HepG2 (cell line): ENCODE data around the gene MBD3.

Experiments used
- BRD4 ChIP-seq: sonication (generic); formaldehyde crosslinking; IDR thresholded peaks from 2 replicates; pipeline ENCODE4 v1.4.0; 2020; ENCODE audit warnings: missing genetic modification reagents
- NFYB ChIP-seq: sonication (generic); formaldehyde crosslinking; IDR thresholded peaks from 2 replicates; pipeline ENCODE4 v1.4.0; 2020; ENCODE audit warnings: missing genetic modification reagents
- NR1H2 ChIP-seq: sonication (generic); formaldehyde crosslinking; IDR thresholded peaks from 2 replicates; pipeline ENCODE4 v1.8.1; 2022; ENCODE audit warnings: low read depth, missing genetic modification reagents, borderline replicate concordance
- POLR2A ChIP-seq, 2 experiments: IDR thresholded peaks; 2 replicates each; pipeline ENCODE4 v1.6.1; 2011; ENCODE audit warnings: low read depth in 2 of 2, low read length in 2 of 2, mild to moderate bottlenecking in 1 of 2, moderate library complexity in 1 of 2; ENCODE audit not compliant: insufficient read depth in 1 of 2
- SUZ12 ChIP-seq: fragments of 150-350 bp; IDR thresholded peaks from 2 replicates; pipeline ENCODE4 v1.6.1; 2014; ENCODE audit warnings: low read depth, low read length
- ZFP36 ChIP-seq: fragments of 150-350 bp; IDR thresholded peaks from 2 replicates; pipeline ENCODE4 v1.6.1; 2018; ENCODE audit warnings: borderline replicate concordance, low read length, low read depth; ENCODE audit not compliant: partially characterized antibody
- ZNF557 ChIP-seq: sonication (generic); formaldehyde crosslinking; IDR thresholded peaks from 2 replicates; pipeline ENCODE4 v1.4.0; 2020; ENCODE audit warnings: missing genetic modification reagents
- ZNF616 ChIP-seq: sonication (generic); formaldehyde crosslinking; IDR thresholded peaks from 2 replicates; pipeline ENCODE4 v1.5.0; 2020; ENCODE audit warnings: low read depth, mild to moderate bottlenecking, missing genetic modification reagents
- ZNF792 ChIP-seq: IDR thresholded peaks from 2 replicates; pipeline ENCODE4 v1.6.1; 2016
- TF ChIP-seq, protein P1 (sequence below): IDR thresholded peaks from 2 replicates; pipeline ENCODE4 v1.6.1; 2016; ENCODE audit warnings: low read depth
- TF ChIP-seq, protein P2 (sequence below): sonication (generic); formaldehyde crosslinking; IDR thresholded peaks from 2 replicates; pipeline ENCODE4 v1.5.0; 2020; ENCODE audit warnings: mild to moderate bottlenecking, missing genetic modification reagents, moderate library complexity
- TF ChIP-seq, protein P3 (sequence below): sonication (generic); formaldehyde crosslinking; IDR thresholded peaks from 2 replicates; pipeline ENCODE4 v1.8.0; 2022; ENCODE audit warnings: mild to moderate bottlenecking, missing genetic modification reagents
- TF ChIP-seq, protein P4 (sequence below): sonication (generic); formaldehyde crosslinking; IDR thresholded peaks from 2 replicates; pipeline ENCODE4 v1.5.1; 2020; ENCODE audit warnings: missing genetic modification reagents, mild to moderate bottlenecking, borderline replicate concordance
- TF ChIP-seq, protein P5 (sequence below): sonication (generic); formaldehyde crosslinking; IDR thresholded peaks from 2 replicates; pipeline ENCODE4 v1.9.0; 2021; ENCODE audit warnings: missing genetic modification reagents, borderline replicate concordance

DNA sequence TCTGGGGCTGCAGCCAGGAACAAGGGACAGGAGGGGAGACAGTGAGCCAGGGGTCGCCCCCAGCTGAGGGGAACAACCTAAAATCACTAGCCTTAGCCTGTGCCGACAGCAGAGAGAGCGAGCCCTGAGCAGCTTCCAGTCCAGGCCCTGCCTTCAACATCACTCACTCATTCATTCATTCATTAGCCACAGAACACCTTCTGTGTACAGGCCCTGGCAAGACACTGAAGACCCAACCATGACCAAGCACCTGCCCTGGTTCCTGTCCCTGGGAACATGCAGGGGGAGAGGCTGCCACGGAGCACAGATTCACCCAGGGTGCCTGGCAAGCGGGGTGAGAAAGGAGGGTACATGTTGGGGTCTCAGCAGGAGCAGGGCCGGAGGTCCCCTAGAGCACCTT, 29.4 kb downstream of the MBD3 start:
- TF ChIP-seq, protein P1, sequence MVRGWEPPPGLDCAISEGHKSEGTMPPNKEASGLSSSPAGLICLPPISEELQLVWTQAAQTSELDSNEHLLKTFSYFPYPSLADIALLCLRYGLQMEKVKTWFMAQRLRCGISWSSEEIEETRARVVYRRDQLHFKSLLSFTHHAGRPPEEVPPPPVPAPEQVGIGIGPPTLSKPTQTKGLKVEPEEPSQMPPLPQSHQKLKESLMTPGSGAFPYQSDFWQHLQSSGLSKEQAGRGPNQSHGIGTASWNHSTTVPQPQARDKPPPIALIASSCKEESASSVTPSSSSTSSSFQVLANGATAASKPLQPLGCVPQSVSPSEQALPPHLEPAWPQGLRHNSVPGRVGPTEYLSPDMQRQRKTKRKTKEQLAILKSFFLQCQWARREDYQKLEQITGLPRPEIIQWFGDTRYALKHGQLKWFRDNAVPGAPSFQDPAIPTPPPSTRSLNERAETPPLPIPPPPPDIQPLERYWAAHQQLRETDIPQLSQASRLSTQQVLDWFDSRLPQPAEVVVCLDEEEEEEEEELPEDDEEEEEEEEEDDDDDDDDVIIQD (CRISPR knock-in tag): no peak
- TF ChIP-seq ZNF616 (CRISPR knock-in tag) (no peak), NFYB (CRISPR knock-in tag) (no peak), POLR2A (IDR thresholded peaks at IDR 0.05; ENCODE audit: insufficient read depth in 1 of 2, low read depth in 2 of 2, low read length in 2 of 2) (no peak), NR1H2 (no peak), SUZ12 (no peak), ZFP36 (no peak), BRD4 (CRISPR knock-in tag) (no peak), ZNF557 (CRISPR knock-in tag) (no peak), ZNF792 (CRISPR knock-in tag) (no peak)
- TF ChIP-seq, protein P2, sequence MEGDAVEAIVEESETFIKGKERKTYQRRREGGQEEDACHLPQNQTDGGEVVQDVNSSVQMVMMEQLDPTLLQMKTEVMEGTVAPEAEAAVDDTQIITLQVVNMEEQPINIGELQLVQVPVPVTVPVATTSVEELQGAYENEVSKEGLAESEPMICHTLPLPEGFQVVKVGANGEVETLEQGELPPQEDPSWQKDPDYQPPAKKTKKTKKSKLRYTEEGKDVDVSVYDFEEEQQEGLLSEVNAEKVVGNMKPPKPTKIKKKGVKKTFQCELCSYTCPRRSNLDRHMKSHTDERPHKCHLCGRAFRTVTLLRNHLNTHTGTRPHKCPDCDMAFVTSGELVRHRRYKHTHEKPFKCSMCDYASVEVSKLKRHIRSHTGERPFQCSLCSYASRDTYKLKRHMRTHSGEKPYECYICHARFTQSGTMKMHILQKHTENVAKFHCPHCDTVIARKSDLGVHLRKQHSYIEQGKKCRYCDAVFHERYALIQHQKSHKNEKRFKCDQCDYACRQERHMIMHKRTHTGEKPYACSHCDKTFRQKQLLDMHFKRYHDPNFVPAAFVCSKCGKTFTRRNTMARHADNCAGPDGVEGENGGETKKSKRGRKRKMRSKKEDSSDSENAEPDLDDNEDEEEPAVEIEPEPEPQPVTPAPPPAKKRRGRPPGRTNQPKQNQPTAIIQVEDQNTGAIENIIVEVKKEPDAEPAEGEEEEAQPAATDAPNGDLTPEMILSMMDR: no peak
- TF ChIP-seq, protein P3, sequence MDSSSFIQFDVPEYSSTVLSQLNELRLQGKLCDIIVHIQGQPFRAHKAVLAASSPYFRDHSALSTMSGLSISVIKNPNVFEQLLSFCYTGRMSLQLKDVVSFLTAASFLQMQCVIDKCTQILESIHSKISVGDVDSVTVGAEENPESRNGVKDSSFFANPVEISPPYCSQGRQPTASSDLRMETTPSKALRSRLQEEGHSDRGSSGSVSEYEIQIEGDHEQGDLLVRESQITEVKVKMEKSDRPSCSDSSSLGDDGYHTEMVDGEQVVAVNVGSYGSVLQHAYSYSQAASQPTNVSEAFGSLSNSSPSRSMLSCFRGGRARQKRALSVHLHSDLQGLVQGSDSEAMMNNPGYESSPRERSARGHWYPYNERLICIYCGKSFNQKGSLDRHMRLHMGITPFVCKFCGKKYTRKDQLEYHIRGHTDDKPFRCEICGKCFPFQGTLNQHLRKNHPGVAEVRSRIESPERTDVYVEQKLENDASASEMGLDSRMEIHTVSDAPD (CRISPR knock-in tag): no peak
- TF ChIP-seq, protein P4, sequence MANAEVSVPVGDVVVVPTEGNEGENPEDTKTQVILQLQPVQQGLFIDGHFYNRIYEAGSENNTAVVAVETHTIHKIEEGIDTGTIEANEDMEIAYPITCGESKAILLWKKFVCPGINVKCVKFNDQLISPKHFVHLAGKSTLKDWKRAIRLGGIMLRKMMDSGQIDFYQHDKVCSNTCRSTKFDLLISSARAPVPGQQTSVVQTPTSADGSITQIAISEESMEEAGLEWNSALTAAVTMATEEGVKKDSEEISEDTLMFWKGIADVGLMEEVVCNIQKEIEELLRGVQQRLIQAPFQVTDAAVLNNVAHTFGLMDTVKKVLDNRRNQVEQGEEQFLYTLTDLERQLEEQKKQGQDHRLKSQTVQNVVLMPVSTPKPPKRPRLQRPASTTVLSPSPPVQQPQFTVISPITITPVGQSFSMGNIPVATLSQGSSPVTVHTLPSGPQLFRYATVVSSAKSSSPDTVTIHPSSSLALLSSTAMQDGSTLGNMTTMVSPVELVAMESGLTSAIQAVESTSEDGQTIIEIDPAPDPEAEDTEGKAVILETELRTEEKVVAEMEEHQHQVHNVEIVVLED: no peak
- TF ChIP-seq, protein P5, sequence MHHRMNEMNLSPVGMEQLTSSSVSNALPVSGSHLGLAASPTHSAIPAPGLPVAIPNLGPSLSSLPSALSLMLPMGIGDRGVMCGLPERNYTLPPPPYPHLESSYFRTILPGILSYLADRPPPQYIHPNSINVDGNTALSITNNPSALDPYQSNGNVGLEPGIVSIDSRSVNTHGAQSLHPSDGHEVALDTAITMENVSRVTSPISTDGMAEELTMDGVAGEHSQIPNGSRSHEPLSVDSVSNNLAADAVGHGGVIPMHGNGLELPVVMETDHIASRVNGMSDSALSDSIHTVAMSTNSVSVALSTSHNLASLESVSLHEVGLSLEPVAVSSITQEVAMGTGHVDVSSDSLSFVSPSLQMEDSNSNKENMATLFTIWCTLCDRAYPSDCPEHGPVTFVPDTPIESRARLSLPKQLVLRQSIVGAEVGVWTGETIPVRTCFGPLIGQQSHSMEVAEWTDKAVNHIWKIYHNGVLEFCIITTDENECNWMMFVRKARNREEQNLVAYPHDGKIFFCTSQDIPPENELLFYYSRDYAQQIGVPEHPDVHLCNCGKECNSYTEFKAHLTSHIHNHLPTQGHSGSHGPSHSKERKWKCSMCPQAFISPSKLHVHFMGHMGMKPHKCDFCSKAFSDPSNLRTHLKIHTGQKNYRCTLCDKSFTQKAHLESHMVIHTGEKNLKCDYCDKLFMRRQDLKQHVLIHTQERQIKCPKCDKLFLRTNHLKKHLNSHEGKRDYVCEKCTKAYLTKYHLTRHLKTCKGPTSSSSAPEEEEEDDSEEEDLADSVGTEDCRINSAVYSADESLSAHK (CRISPR knock-in tag): no peak
